HepG2 (cell line): ENCODE measurements around the gene HSD17B11. TPM values are rescaled to one million over a fixed set of nuclear protein-coding genes. Genes with fewer than 3 reads are reported as not detected.

Experiments used
- ATAC-seq: fragments of 200-7000 bp; cut with Tn5 transposase; 3 replicates; pipeline ENCODE4 v1.9.1; 2020; ENCODE audit warnings: mild to moderate bottlenecking, moderate library complexity
- BruUV-seq: library from RNA; stranded (reverse); fragments of 400-500 nt; replicated peaks from 2 replicates; lab custom pipeline; 2021; lab: Mats Ljungman, UMichigan
- CTCF ChIA-PET: fragments of 300-600 bp; formaldehyde crosslinking; extraction: SDS; loops from one replicate; lab custom pipeline; 2021; ENCODE audit warnings: low total read pairs, inconsistent platforms, low intra/inter-chr PET ratio; lab: Yijun Ruan, JAX
- POLR2A ChIA-PET: fragments of 350-600 bp; sonication (Branson Sonifier 250); formaldehyde crosslinking; loops from one replicate; lab custom pipeline; 2020; ENCODE audit warnings: antibody characterized with exemption, inconsistent platforms; lab: Yijun Ruan, JAX
- DNase-seq: peaks from one replicate; pipeline ENCODE4 v3.0.0-alpha.2; 2015; ENCODE audit warnings: low spot score
- FAIRE-seq: peaks from 3 replicates; lab custom pipeline; 2011; peaks lifted over from hg19 to GRCh38; lab: Jason Lieb, UNC
- H2AFZ ChIP-seq: one replicate; pipeline ENCODE4 v1.6.1; 2011; ENCODE audit warnings: low read length, inconsistent platforms
- H3K27ac ChIP-seq: fragments of 300-600 bp; 3 replicates; pipeline ENCODE4 v1.8.0; 2011; ENCODE audit warnings: mixed run types, mild to moderate bottlenecking, mixed read lengths, low read length, inconsistent platforms; ENCODE audit not compliant: insufficient read depth; ENCODE audit errors: extremely low read length
- H3K27me3 ChIP-seq, 2 experiments: fragments of 200-600 bp in 1 of 2; 2 replicates in 1 of 2; 3 replicates in 1 of 2; pipeline versions ENCODE4 v1.6.0 to v1.8.0; 2011; ENCODE audit warnings: low read length in 2 of 2, mild to moderate bottlenecking in 2 of 2, moderate library complexity in 2 of 2, inconsistent platforms in 1 of 2; ENCODE audit not compliant: insufficient read depth in 2 of 2, control insufficient read depth in 1 of 2
- H3K36me3 ChIP-seq, 2 experiments: fragments of 200-600 bp in 1 of 2; replicated peaks in 1 of 2; 2 replicates in 1 of 2; 3 replicates in 1 of 2; pipeline versions ENCODE4 v1.5.1 to v1.8.0; 2011; ENCODE audit warnings: low read length in 2 of 2, inconsistent platforms in 1 of 2; ENCODE audit not compliant: insufficient read depth in 2 of 2, control insufficient read depth in 1 of 2
- H3K4me1 ChIP-seq: 2 replicates; pipeline ENCODE4 v1.5.1; 2012; ENCODE audit warnings: low read length, inconsistent platforms; ENCODE audit not compliant: insufficient read depth
- H3K4me2 ChIP-seq: 2 replicates; pipeline ENCODE4 v1.6.0; 2011; ENCODE audit warnings: low read depth, low read length, inconsistent platforms
- H3K4me3 ChIP-seq, 3 experiments: fragments of 200-600 bp in 1 of 3; sonication (generic), shearing (Covaris generic) in 1 of 3; replicated peaks in 1 of 3; 2 replicates each; pipeline ENCODE4 v1.5.1; 2011 to 2016; ENCODE audit warnings: low read length in 3 of 3, inconsistent platforms in 2 of 3, low read depth in 2 of 3, mild to moderate bottlenecking in 2 of 3, control low read depth in 1 of 3, mixed read lengths in 1 of 3; ENCODE audit not compliant: insufficient read depth in 1 of 3
- H3K79me2 ChIP-seq: one replicate; pipeline ENCODE4 v1.6.1; 2011; ENCODE audit warnings: low read length, inconsistent platforms; ENCODE audit not compliant: insufficient read depth
- H3K9ac ChIP-seq: 2 replicates; pipeline ENCODE4 v1.6.0; 2011; ENCODE audit warnings: mild to moderate bottlenecking, low read depth, low read length, inconsistent platforms; ENCODE audit not compliant: insufficient read depth
- H3K9me3 ChIP-seq: 2 replicates; pipeline ENCODE4 v1.5.1; 2012; ENCODE audit warnings: mild to moderate bottlenecking, low read length
- H4K20me1 ChIP-seq: 2 replicates; pipeline ENCODE4 v1.6.0; 2011; ENCODE audit warnings: inconsistent platforms, mild to moderate bottlenecking, low read length, moderate library complexity; ENCODE audit not compliant: insufficient read depth
- ATF1 ChIP-seq: IDR thresholded peaks from 2 replicates; pipeline ENCODE4 v1.6.1; 2016; ENCODE audit warnings: mild to moderate bottlenecking, control low read depth
- EZH2 ChIP-seq: conservative IDR thresholded peaks from 2 replicates; pipeline ENCODE4 v1.6.1; 2012; ENCODE audit warnings: mild to moderate bottlenecking, low read depth, low read length, moderate library complexity
- JARID2 ChIP-seq: sonication (generic); formaldehyde crosslinking; IDR thresholded peaks from 2 replicates; pipeline ENCODE4 v1.8.1; 2023; ENCODE audit warnings: missing genetic modification reagents, inconsistent platforms; ENCODE audit not compliant: insufficient replicate concordance
- KDM3A ChIP-seq: IDR thresholded peaks from 2 replicates; pipeline ENCODE4 v1.6.1; 2018; ENCODE audit warnings: low read depth, missing compliant biosample characterization
- TBL1XR1 ChIP-seq: fragments of 150-350 bp; IDR thresholded peaks from 2 replicates; pipeline ENCODE4 v1.6.1; 2014; ENCODE audit warnings: borderline replicate concordance, low read length; ENCODE audit not compliant: partially characterized antibody
- TCF7L2 ChIP-seq: IDR thresholded peaks from 2 replicates; pipeline ENCODE4 v1.6.1; 2011; ENCODE audit warnings: mild to moderate bottlenecking, low read depth, low read length, moderate library complexity
- ZNF24 ChIP-seq: fragments of 450-650 bp; IDR thresholded peaks from 2 replicates; pipeline ENCODE4 v1.6.1; 2017; ENCODE audit warnings: antibody characterized with exemption, mild to moderate bottlenecking
- ZNF264 ChIP-seq: sonication (generic); formaldehyde crosslinking; IDR thresholded peaks from 2 replicates; pipeline ENCODE4 v1.4.0; 2020; ENCODE audit warnings: missing genetic modification reagents
- ZNF282 ChIP-seq: fragments of 450-650 bp; IDR thresholded peaks from 2 replicates; pipeline ENCODE4 v1.6.1; 2018; ENCODE audit not compliant: partially characterized antibody
- ZNF704 ChIP-seq: sonication (generic); formaldehyde crosslinking; IDR thresholded peaks from 2 replicates; pipeline ENCODE4 v1.8.1; 2023; ENCODE audit warnings: mild to moderate bottlenecking, inconsistent platforms, moderate library complexity, missing genetic modification reagents, borderline replicate concordance
- ZNF724P ChIP-seq: sonication (generic); formaldehyde crosslinking; IDR thresholded peaks from 2 replicates; pipeline ENCODE4 v1.8.0; 2022; ENCODE audit warnings: missing genetic modification reagents, borderline replicate concordance
- in situ Hi-C: cut with HindIII; loops from 2 replicates; pipeline ENCODE4 v1.10.0; 2017; ENCODE audit warnings: low pct_unique_long_range_greater_than_20kb; ENCODE audit not compliant: extremely low pct_ligation_motif_present
- intact Hi-C: fragments of 100-400 bp; cut with micrococcal nuclease; formaldehyde crosslinking; loops from one replicate; pipeline ENCODE4 v1.10.0; 2022; ENCODE audit not compliant: unreplicated experiment
- polyA plus RNA-seq, 8 experiments: library from polyadenylated mRNA; depleted of rRNA in 3 of 8; stranded (reverse) in 7 of 8; unstranded in 1 of 8; fragments of >200 nt; fragmentation: Illumina TruSeq in 4 of 8; extraction: Trizol in 4 of 8; gene quantifications; 2 replicates each; pipeline versions ENCODE4 v1.2.1 to v1.2.3, GENCODE V29; 2011 to 2016; ENCODE audit warnings: low read depth in 4 of 8, missing spikeins in 1 of 8, mixed read lengths in 1 of 8; ENCODE audit not compliant: insufficient read depth in 1 of 8
- total RNA-seq, 5 experiments: library from RNA; depleted of rRNA; stranded (reverse); fragments of >200 nt; fragmentation: Illumina TruSeq; extraction: Trizol; gene quantifications; 2 replicates each; pipeline ENCODE4 v1.2.3, GENCODE V29; 2016; ENCODE audit warnings: low read depth in 1 of 5
- TF ChIP-seq, protein P1 (sequence below): sonication (generic); formaldehyde crosslinking; IDR thresholded peaks from 2 replicates; pipeline ENCODE4 v1.4.0; 2020; ENCODE audit warnings: missing genetic modification reagents
- TF ChIP-seq, protein P2 (sequence below): sonication (generic); formaldehyde crosslinking; IDR thresholded peaks from 2 replicates; pipeline ENCODE4 v1.4.0; 2020; ENCODE audit warnings: missing genetic modification reagents, mild to moderate bottlenecking, borderline replicate concordance

HSD17B11 gene
- total and polyA plus RNA-seq, 2 of the 13 experiments (the other 11 are each of a cell fraction or from before 2014, with no cell fraction given) = 121 to 158 TPM

- no peak for TF ChIP-seq TBL1XR1
Measured at GRCh38 chr4:87416965-87417364, 26.0 kb upstream of the HSD17B11 start (continued).

DNA sequence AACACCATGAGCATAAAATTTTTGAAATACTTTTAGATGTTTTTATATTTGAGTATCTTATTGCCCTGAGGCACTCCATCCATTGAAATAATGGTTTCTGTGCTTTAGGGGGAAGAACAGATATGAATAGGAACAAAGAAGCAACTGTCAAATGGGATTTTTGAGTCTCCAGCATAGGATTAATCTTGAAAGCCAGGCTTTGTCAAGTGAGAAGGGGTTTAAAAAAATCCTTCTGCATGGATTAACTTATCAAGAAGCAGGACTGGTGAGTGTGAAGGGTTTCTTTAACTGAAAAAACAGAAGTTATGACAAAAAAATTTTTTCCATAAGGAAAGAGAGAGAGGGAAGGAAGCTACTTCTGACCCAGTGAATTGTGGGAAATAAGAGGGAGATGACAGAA, 23.8 kb upstream of the HSD17B11 start:
- no TSS peak for BruUV-seq
- no peak for FAIRE-seq
- intact Hi-C loops (no loop called here), in situ Hi-C loops (no loop called here)
- Histone ChIP-seq H3K9ac (no peak overlapping the region), H3K4me1 (peaks cover 54% of the 10 kb centered on the region), H4K20me1 (no peaks in the 10 kb centered on the region), H3K36me3 (no peaks in the 10 kb centered on the region), H3K27me3 (no peaks in the 10 kb centered on the region), H3K4me3 (no peak overlapping the region), H3K27ac (no peak overlapping the region), H2AFZ (no peak overlapping the region), H3K9me3 (no peaks in the 10 kb centered on the region), H3K79me2 (no peaks in the 10 kb centered on the region), H3K4me2 (no peak overlapping the region)
- ATAC-seq = no peak
- CTCF ChIA-PET = no interaction called here
- POLR2A ChIA-PET = no interaction called here
- no peak for DNase-seq
- no peak for TF ChIP-seq KDM3A (CRISPR knock-in tag)
- TF ChIP-seq, protein P1, sequence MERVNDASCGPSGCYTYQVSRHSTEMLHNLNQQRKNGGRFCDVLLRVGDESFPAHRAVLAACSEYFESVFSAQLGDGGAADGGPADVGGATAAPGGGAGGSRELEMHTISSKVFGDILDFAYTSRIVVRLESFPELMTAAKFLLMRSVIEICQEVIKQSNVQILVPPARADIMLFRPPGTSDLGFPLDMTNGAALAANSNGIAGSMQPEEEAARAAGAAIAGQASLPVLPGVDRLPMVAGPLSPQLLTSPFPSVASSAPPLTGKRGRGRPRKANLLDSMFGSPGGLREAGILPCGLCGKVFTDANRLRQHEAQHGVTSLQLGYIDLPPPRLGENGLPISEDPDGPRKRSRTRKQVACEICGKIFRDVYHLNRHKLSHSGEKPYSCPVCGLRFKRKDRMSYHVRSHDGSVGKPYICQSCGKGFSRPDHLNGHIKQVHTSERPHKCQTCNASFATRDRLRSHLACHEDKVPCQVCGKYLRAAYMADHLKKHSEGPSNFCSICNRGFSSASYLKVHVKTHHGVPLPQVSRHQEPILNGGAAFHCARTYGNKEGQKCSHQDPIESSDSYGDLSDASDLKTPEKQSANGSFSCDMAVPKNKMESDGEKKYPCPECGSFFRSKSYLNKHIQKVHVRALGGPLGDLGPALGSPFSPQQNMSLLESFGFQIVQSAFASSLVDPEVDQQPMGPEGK (CRISPR knock-in tag) = no peak
- TF ChIP-seq ATF1 (CRISPR knock-in tag) = no peak
- no peak for TF ChIP-seq ZNF704 (CRISPR knock-in tag)
- TF ChIP-seq, protein P2, sequence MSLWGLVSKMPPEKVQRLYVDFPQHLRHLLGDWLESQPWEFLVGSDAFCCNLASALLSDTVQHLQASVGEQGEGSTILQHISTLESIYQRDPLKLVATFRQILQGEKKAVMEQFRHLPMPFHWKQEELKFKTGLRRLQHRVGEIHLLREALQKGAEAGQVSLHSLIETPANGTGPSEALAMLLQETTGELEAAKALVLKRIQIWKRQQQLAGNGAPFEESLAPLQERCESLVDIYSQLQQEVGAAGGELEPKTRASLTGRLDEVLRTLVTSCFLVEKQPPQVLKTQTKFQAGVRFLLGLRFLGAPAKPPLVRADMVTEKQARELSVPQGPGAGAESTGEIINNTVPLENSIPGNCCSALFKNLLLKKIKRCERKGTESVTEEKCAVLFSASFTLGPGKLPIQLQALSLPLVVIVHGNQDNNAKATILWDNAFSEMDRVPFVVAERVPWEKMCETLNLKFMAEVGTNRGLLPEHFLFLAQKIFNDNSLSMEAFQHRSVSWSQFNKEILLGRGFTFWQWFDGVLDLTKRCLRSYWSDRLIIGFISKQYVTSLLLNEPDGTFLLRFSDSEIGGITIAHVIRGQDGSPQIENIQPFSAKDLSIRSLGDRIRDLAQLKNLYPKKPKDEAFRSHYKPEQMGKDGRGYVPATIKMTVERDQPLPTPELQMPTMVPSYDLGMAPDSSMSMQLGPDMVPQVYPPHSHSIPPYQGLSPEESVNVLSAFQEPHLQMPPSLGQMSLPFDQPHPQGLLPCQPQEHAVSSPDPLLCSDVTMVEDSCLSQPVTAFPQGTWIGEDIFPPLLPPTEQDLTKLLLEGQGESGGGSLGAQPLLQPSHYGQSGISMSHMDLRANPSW (CRISPR knock-in tag) = no peak
- no peak for TF ChIP-seq TCF7L2
- TF ChIP-seq ZNF282 = no peak
- TF ChIP-seq ZNF264 = no peak
- no peak for TF ChIP-seq JARID2 (CRISPR knock-in tag)
- no peak for TF ChIP-seq ZNF724P (CRISPR knock-in tag)
- TF ChIP-seq EZH2 = no peak
- no peak for TF ChIP-seq ZNF24
